Neural crest cell (in vitro differentiated cells): ENCODE measurements around the gene TMOD3. TPM values are rescaled to one million over a fixed set of nuclear protein-coding genes. Genes with fewer than 3 reads are reported as not detected.
A peak's percentile ranks its signal among the peaks of the same experiment; 100 is the strongest.

Experiments used
- DNase-seq: peaks from one replicate; pipeline ENCODE4 v3.0.0; 2021; ENCODE audit warnings: low read depth, mixed read lengths, low spot score
- H3K27ac Mint-ChIP-seq: one replicate; pipeline ENCODE4 v1.8.0; 2021; ENCODE audit warnings: mild to moderate bottlenecking, mixed read lengths; ENCODE audit not compliant: unreplicated experiment
- H3K27me3 Mint-ChIP-seq: 2 replicates; pipeline ENCODE4 v1.8.0; 2021; ENCODE audit warnings: low read depth, mild to moderate bottlenecking, mixed read lengths
- H3K36me3 Mint-ChIP-seq: 2 replicates; pipeline ENCODE4 v1.8.0; 2021; ENCODE audit warnings: low read depth, mild to moderate bottlenecking, mixed read lengths
- H3K4me1 Mint-ChIP-seq: 2 replicates; pipeline ENCODE4 v1.8.0; 2021; ENCODE audit warnings: mixed read lengths
- H3K4me3 Mint-ChIP-seq: one replicate; pipeline ENCODE4 v1.8.0; 2021; ENCODE audit warnings: mild to moderate bottlenecking, mixed read lengths
- H3K9me3 Mint-ChIP-seq: 2 replicates; pipeline ENCODE4 v1.8.0; 2021; ENCODE audit warnings: mixed read lengths
- total RNA-seq: library from RNA; stranded (reverse); gene quantifications from 2 replicates; pipeline ENCODE4 v1.2.1, GENCODE V29; 2021
- TF ChIP-seq, protein P1 (sequence below): fragments of 200-600 bp; sonication (generic); conservative IDR thresholded peaks from 2 replicates; pipeline ENCODE4 v1.5.0; 2021; ENCODE audit warnings: antibody characterized with exemption, mild to moderate bottlenecking

The TMOD3 gene
- total RNA-seq, 1 donor from 2014 or later = 29.3 TPM

DNA sequence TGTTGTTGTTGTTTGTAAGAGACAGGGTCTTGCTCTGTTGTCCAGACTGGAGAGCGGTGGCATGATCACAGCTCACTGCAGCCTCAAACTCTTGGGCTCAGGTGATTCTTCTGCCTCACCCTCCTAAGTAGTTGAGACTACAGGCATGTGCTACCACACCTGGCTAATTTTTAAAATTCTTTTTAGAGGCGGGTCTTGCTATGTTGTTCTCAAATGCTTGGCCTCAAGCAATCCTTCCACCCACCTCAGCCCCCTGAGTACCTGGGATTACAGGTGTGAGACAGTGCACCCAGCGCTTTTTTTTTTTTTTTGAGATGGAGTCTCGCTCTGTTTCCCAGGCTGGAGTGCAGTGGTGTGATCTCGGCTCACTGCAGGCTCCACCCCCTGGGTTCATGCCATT is 46.7 kb downstream of the TMOD3 start:
- DNase-seq = no peak
- TF ChIP-seq, protein P1, sequence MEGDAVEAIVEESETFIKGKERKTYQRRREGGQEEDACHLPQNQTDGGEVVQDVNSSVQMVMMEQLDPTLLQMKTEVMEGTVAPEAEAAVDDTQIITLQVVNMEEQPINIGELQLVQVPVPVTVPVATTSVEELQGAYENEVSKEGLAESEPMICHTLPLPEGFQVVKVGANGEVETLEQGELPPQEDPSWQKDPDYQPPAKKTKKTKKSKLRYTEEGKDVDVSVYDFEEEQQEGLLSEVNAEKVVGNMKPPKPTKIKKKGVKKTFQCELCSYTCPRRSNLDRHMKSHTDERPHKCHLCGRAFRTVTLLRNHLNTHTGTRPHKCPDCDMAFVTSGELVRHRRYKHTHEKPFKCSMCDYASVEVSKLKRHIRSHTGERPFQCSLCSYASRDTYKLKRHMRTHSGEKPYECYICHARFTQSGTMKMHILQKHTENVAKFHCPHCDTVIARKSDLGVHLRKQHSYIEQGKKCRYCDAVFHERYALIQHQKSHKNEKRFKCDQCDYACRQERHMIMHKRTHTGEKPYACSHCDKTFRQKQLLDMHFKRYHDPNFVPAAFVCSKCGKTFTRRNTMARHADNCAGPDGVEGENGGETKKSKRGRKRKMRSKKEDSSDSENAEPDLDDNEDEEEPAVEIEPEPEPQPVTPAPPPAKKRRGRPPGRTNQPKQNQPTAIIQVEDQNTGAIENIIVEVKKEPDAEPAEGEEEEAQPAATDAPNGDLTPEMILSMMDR = no peak
- H3K4me3 Mint-ChIP-seq = no peak overlapping the region
- H3K27ac Mint-ChIP-seq = no peak overlapping the region
- no peaks in the 10 kb centered on the region for H3K9me3 Mint-ChIP-seq
- H3K27me3 Mint-ChIP-seq = no peaks in the 10 kb centered on the region
- H3K4me1 Mint-ChIP-seq = no peaks in the 10 kb centered on the region
- H3K36me3 Mint-ChIP-seq = peaks cover 11% of the 10 kb centered on the region

DNA sequence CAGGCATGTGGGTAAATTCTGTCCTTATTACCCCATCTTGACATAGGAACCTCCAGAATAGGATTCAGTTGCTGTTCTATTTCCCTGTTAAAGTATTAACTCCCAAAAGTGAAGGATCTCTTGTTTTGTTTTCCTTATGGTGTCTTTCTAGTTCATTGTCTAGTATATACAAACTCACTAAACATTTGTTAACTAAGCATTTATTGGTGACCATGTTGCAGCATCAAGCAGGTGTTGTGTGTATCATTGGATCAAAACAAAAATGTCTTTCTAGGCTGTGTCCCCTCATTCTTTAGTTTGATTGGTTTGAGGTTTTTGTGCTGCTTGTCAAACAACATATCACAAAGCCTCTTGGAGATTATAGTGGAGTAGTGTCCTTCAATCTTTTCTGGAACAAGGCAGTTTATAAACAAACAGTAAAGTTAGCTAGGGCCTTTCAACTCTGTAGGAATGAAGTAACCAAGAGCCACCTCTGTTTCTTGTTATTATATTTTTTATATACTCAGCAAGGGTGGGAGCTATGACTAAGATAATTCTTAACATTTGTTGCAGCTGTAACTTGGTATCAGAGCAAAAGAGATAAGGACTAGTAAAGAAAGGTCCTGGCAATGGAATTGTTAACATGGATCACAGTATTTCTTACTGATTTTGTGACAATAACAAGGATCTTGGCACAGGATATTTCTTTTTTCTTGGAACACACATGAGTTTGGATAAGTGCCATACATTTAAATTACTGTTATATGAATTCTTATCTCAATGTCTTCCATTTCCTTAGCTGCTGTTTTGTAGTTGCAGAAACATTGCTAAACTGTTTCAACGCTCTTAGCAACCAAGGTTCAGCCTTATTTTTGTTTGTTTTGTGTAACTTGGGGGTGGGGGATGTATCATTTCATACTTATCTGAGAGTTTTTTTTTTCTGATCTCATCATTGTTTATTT is 49.3 kb downstream of the TMOD3 start:
- Mint-ChIP-seq H3K9me3 (no peaks in the 10 kb centered on the region), H3K4me1 (peaks cover 2% of the 10 kb centered on the region), H3K36me3 (peaks cover 7% of the 10 kb centered on the region), H3K27me3 (no peaks in the 10 kb centered on the region), H3K4me3 (no peak overlapping the region), H3K27ac (peak overlapping the region; percentile 67)
- TF ChIP-seq, protein P1 = no peak
- DNase-seq = no peak

DNA sequence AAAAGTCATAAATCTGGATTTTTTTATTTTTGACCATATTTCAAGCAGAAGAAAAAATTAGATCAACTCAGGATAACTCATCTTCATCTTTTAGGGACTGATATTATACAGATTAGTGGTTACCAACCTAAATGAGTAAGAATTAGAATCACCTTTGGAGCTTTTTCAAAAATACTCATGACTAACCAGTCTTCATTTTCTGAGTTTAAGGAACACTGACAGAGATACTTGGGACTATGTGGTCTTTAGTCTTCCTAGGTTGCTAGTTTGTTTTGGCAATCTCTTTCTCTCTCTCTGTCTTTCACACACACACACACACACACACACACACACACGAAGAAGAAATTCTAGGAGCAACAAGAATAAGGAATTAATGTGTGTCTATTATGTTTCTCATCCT is 50.1 kb downstream of the TMOD3 start:
- Mint-ChIP-seq H3K27me3 (no peaks in the 10 kb centered on the region), H3K9me3 (no peaks in the 10 kb centered on the region), H3K27ac (no peak overlapping the region), H3K36me3 (peaks cover 8% of the 10 kb centered on the region), H3K4me3 (no peak overlapping the region), H3K4me1 (peaks cover 10% of the 10 kb centered on the region)
- no peak for DNase-seq
- TF ChIP-seq, protein P1 = no peak

DNA sequence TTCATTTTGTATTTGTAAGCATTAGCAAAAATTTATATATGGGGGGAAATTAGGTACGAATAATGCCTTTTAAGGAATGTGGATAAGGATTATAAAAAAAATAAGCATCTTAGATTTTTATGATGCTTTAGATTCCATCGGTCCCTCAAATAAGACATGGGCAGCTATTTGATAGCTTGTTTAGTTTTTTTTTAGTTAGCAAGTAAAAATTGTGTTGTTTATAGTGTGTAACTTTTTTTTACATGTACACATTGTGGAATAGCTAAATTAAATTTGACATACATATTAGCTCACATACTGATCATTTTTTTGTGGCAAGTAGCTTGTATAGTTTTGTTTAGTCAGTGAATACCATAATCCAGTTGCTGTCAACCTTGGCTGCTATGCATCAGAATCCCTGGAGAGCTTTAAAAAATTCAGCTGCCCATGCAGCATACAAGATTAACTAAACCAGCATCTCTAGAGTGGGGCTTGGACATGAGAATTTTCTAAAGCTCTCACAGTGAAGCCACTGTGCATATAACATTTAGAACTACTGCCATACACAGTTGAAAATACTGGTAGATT is 53.9 kb downstream of the TMOD3 start:
- Mint-ChIP-seq H3K27ac (no peak overlapping the region), H3K9me3 (no peaks in the 10 kb centered on the region), H3K36me3 (peaks cover 7% of the 10 kb centered on the region), H3K27me3 (no peaks in the 10 kb centered on the region), H3K4me1 (peaks cover 12% of the 10 kb centered on the region), H3K4me3 (no peak overlapping the region)
- TF ChIP-seq, protein P1 = no peak
- no peak for DNase-seq

DNA sequence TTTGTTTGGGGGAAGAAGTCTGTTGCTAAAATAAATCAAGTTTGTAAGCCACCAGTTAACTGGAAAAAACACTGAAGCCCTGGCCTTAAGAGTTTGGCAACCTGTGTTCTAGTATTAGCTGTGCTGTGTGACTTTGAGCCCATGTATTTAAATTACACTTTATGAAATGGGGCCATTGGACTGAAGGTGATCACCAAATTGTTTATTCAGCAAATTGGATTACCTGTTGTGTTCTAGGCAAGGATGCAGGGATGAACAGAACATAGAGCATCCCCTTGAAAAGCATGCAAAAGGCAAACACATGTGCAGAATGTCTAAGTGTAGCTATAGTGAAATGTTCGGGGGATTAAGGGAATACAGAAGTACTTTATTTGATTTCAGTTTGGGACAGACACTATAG is 54.6 kb downstream of the TMOD3 start:
- TF ChIP-seq, protein P1 = no peak
- DNase-seq = no peak
- Mint-ChIP-seq H3K27ac (no peak overlapping the region), H3K27me3 (no peaks in the 10 kb centered on the region), H3K36me3 (peaks cover 10% of the 10 kb centered on the region), H3K4me1 (peaks cover 12% of the 10 kb centered on the region), H3K4me3 (no peak overlapping the region), H3K9me3 (no peaks in the 10 kb centered on the region)
